Inflammatory macrophage treated with lipopolysaccharide for 4 hours (primary cell): ENCODE measurements around the gene NDUFB8.
A peak's percentile ranks its signal among the peaks of the same experiment; 100 is the strongest.
"Not testable (repeated sequence)": the region's sequence is repeated elsewhere in the genome, so short reads cannot be mapped to it uniquely, and the experiment has no call there.

Source experiments
- DNase-seq: peaks from one replicate; pipeline ENCODE4 v3.0.0-alpha.2; 2020

NDUFB8 gene

GRCh38 chr10:100529475-100530298 lies at the start of gene NDUFB8:
Gene NDUFB8 (minus strand): TSS chr10:100529871. CDS start chr10:100529851, 20 bp downstream.
- DNase-seq, result peak; percentile 91

DNA sequence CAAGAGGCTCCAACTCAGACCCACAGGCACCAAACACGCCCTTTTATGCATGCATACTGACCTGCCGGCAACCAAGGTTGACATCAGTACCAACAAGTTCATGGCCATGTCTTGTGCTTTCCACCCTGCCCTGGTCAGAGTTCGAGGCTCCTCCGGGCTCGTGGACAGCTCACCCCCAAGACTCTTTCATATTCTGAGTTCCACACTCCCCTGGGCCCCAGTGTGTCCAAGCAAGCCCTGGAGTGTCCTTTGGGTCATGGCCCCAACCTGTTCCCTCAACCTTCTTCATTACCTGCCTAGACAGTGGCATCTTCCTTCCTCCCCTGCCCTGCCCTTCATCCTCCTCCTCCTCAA lies 46.6 kb upstream of the NDUFB8 start:
- no peak for DNase-seq

DNA sequence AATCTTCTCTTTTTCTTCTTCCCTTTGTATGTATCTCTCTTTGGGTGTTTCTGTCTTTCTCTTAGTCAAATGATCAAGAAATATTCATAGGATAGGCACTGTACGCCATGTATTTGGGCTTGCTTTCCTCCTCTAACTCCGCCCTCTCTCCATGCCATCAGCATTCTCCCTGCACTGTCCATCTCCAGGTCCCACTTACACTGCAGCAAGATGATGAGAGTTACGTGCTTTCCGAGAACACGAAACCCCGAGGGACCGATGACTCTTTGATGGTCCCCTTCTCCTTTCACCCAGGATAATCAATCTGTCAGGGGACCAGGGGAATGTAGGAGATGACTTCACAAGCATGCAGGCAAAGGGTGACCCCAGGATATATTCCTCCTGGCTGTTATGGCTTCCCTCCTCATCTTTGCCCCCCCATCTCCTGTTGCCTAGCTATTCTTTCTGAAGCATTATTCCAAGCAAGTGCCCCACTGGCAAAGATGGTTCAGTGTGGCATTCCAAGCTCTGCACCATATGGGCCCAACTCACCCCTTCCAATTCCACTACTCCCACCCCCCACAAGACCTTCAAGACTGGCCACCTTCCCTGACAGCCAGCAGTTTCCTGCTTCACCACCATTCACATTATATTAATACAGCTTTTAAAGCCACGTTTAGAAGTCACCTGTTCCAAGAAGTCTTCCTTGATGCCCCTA lies 46.1 kb upstream of the NDUFB8 start:
- DNase-seq, result no peak

- not testable (repeated sequence) for DNase-seq
Measured at GRCh38 chr10:100575146-100575545, 45.5 kb upstream of the NDUFB8 start.

DNA sequence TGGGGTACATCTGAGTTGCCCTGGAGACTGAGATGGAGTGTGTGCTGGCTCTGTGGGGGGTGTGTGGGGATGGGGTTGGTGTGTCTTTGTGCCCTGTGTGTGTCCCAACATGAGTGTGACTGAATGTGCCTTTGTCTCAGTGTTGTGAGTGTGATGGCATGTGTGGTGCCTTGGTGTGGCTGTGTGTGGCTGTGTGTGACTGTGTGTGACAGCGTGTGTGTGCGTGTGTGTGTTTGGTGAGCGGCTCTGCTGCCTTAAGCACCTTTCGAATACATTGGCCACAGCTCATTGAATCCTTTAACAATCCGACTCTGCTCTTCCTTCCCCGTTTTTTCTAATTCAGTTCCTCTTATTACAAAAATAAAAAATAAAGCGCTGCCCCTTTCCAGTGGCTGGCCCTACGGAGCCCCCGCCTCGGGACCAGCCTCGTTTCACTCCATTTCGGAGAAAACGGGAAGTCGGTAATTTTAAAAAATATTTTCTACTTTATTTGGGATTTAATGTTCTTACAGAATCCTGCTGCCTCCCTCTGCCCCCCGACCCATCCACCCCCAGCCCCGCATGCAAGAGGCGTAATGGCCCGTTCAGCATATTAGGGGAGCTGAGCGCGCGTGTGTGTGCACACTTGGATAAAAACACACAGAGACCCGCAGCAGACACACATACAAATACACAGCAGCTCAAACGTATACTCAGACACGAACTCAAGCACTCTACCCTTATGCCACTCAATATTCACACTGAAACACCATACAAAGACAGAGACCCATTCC lies 41.6 kb upstream of the NDUFB8 start:
- DNase-seq, result no peak

- DNase-seq, result no peak
Measured at GRCh38 chr10:100570506-100570905, 40.8 kb upstream of the NDUFB8 start.

GRCh38 chr10:100569687-100570481 lies 40.2 kb upstream of the NDUFB8 start:
- DNase-seq, result no peak

- DNase-seq, result no peak
Measured at GRCh38 chr10:100568912-100569311, 39.2 kb upstream of the NDUFB8 start.

GRCh38 chr10:100567826-100568225 lies 38.2 kb upstream of the NDUFB8 start:
- no peak for DNase-seq

DNA sequence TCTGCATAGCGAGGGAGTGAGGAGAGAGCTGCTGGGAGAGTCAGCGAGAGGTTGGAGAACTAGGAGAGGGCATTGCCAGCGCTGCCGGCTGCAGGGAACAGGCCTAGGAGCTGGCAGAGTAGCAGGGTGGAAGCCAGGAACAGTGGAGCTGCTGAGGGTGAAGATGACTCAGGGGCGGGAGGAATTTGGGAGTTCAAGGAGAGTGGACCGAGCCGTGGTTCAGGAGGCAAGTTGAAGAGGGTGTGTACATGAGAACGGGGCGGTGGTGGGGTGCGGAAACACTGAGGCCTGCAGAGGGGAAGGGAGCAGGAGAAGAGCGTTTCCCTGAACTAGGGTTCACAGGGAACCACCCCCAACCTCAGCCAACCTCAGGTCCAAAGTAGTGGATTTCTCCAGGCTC lies 37.6 kb upstream of the NDUFB8 start:
- no peak for DNase-seq

GRCh38 chr10:100566561-100566960 lies 36.9 kb upstream of the NDUFB8 start:
- DNase-seq, result no peak

DNA sequence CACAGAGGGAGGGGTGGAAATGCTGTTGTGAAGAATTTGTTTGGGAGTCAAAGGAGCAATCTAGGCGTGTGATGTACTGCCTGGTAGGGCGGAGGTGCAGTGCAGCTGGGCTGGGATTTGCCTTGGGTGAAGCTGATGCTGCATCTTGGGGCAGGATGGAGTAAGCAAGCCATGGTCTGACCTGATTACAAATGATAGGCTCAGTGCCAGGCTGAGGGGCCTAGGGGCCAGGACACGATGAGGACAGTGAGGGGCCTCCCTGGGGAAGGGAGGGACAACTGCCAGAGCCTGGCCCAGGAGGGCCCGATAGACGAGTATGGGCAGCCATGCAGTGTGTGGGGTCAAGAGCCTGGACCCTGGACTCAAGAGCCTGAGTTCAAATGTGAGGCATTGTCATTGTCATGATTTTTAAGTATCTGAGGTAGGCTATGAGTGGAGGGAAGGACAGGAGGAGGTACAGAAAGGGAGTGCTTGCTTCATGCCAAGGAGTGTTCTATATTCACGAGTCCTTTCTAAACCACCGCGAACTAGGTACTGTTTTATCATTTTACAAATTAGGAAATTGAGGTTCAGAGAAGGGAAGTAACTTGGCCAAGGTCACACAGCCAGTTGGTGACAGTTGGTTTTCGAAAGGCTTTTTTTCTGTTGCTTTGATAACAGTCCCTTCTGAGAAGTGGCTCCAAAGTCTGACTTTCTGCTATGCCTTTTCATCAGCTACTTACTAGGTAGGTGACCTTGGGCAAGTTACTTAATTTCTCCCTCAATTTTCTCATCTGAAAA lies 35.7 kb upstream of the NDUFB8 start:
- DNase-seq, result no peak

- peak; percentile 74 for DNase-seq
Measured at GRCh38 chr10:100562008-100562672, 32.5 kb upstream of the NDUFB8 start.

DNA sequence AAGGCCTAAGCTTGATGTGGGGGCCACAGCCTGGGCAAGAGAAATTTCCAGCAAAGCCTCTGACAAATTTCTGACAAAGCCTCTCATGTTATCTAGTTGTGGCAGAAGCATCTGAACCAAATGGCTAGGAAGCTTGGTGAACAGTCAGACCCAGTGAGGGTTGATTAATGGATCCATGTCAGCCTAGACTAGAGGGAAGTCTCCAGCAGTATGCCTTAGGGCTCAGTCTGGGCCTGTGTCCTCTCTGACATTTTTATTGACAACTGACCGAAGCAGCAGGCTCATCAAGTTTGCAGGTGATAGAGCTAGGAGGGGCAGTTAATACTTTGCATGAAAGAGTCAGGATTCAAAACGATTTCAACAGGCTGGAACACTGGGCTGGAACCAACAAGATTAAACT lies 31.3 kb upstream of the NDUFB8 start:
- no peak for DNase-seq

- no peak for DNase-seq
Measured at GRCh38 chr10:100560248-100560647, 30.6 kb upstream of the NDUFB8 start.

GRCh38 chr10:100554902-100555301 lies 25.2 kb upstream of the NDUFB8 start:
- no peak for DNase-seq

GRCh38 chr10:100553929-100554328 lies 24.3 kb upstream of the NDUFB8 start:
- DNase-seq, result no peak

DNA sequence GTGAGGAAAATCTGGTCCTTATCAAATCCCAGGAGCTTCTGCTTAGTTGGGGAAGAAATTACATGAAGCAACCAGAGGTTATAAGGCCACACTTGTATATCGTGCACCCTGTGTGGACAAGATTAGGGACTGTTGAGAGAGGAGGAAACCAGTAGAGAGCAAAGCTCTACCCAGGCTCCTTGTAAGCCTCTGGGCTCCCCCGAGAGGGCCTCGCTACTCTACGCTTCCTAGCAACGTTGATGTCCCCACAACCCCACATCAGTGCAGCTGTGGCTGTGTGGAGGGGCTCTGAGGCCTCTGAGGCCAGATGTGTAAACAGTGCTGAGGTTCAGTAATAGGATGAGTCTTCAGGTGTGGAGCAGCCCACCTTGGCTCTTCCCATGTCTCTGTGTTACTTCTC lies 22.1 kb upstream of the NDUFB8 start:
- no peak for DNase-seq

- peak; percentile 67 for DNase-seq
Measured at GRCh38 chr10:100551196-100551595, 21.5 kb upstream of the NDUFB8 start.

- DNase-seq, result no peak
Measured at GRCh38 chr10:100544950-100545349, 15.3 kb upstream of the NDUFB8 start.

DNA sequence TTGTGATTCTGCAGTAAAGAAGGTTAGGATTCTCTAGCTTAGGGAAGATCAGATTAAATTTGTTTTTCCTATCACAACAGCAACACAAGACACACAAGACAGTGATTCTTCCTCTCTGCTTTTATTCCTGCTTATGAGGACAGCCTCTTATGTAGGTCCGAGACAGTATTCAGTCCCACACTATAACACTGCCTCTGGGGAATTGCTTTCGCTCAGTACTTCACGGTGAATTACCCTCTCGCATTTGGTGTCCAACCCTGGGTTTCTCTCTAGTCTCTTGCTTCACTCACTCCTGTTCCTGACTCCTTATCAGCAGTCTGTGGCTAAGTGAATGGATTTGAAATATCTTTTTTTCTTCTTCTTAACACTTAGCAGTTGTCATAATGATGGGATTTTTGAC lies 7.8 kb upstream of the NDUFB8 start:
- DNase-seq, result no peak
